HFFc6 (cell line): Measurements from ENCODE around the gene LITAFD. TPM values are rescaled to one million over a fixed set of nuclear protein-coding genes. Genes with fewer than 3 reads are reported as not detected.
"Not testable (repeated sequence)": the region's sequence is repeated elsewhere in the genome, so short reads cannot be mapped to it uniquely, and the experiment has no call there.

Experiments
- DNase-seq: peaks from one replicate; pipeline ENCODE4 v3.0.0-alpha.2; 2018
- H3K27ac Mint-ChIP-seq: 2 replicates; pipeline ENCODE4 v1.8.0; 2020; ENCODE audit warnings: mild to moderate bottlenecking, mixed read lengths
- H3K27me3 Mint-ChIP-seq: 2 replicates; pipeline ENCODE4 v1.8.0; 2021; ENCODE audit warnings: mild to moderate bottlenecking, moderate library complexity, mixed read lengths; ENCODE audit not compliant: insufficient read depth
- H3K36me3 Mint-ChIP-seq: 2 replicates; pipeline ENCODE4 v1.8.0; 2021; ENCODE audit warnings: low read depth, mixed read lengths
- H3K4me1 Mint-ChIP-seq: 2 replicates; pipeline ENCODE4 v1.8.0; 2020; ENCODE audit warnings: low read depth, mixed read lengths
- H3K4me3 Mint-ChIP-seq: 2 replicates; pipeline ENCODE4 v1.8.0; 2020; ENCODE audit warnings: mild to moderate bottlenecking, moderate library complexity, mixed read lengths
- H3K9me3 Mint-ChIP-seq: 2 replicates; pipeline ENCODE4 v1.8.0; 2020; ENCODE audit warnings: mild to moderate bottlenecking, mixed read lengths
- long read RNA-seq: library from polyadenylated mRNA; unstranded; transcript quantifications from one replicate; pipeline ENCODE4 v2.0.0, GENCODE V29; 2019
- total RNA-seq, 6 experiments: library from RNA; stranded (reverse); fragmentation: NEBNext Ultra II Directional; extraction: Animal tissue kit (Norgen Biotek cat#: 25700); gene quantifications; 2 replicates in 1 of 6; 3 replicates in 5 of 6; pipeline ENCODE4 v1.2.3, GENCODE V29; 2021
- TF ChIP-seq, protein P1 (sequence below): fragments of 200-600 bp; sonication (generic); IDR thresholded peaks from 2 replicates; pipeline ENCODE4 v1.5.0; 2021; ENCODE audit warnings: antibody characterized with exemption, mild to moderate bottlenecking

The LITAFD gene
- total RNA-seq, result not detected
- long read RNA-seq, result 0 reads

DNA sequence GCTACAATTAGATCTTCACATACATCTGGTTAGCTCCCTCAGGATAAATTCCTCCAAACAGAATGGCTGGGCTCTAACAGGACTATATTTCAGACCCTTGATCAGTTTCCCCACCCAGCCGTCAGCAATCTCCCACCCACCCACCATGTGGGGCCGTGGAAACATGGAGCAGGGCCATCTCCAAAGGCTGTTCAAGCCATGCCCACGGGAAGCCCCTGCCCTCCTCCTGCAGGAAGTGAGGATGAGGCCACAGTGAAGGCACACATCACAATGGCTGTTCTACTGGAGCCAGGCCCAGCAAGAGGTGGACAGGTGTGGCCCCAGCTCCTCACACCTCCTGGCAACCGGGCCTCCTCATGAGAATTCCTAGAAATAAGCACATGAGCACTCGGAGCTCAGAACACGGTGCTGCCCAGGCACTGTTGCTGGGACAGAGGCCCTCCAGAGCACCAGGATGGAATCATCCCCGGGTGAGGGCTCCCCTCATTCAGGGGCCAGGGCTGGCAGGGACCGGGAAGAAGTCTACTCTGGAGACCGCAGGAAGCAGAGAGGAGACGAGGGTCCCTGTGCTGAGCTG, at the start of gene LITAFD:
Gene LITAFD (plus strand): TSS at position 311 of the 577 bp plus-strand sequence. CDS start 2,005 bp downstream, outside the sequence.
- H3K27ac Mint-ChIP-seq, result no peak within 1 kb of the TSS; the same call in 1 of the 2 replicates
- no peaks in the 10 kb centered on the region for H3K9me3 Mint-ChIP-seq

DNA sequence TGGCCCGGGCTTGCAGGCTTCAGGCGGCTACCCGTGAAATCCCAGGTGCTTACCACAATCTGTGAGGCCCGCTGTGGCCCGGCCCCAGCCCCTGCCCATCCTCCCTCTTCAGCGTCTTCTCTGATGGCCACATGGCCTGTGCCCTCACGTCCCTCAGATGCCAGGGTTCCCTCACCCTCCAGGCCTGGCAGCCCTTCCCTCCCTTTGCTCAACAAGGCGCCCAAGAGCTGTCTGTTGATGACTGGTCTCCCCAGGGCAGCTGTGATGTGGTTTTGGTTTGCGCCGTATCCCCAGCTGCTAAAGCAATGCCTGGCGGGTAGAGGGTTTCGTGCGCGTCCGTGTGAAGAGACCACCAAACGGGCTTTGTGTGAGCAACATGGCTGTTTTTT, 49.4 kb upstream of the LITAFD start:
- DNase-seq, result no peak

More for the DNA sequence above, at the start of gene LITAFD:
- Mint-ChIP-seq H3K27me3 (peaks cover 7% of the 10 kb centered on the region), H3K36me3 (peaks cover 3% of the 10 kb centered on the region), H3K4me3 (no peak within 1 kb of the TSS), H3K4me1 (peaks cover 58% of the 10 kb centered on the region)
- TF ChIP-seq, protein P1, sequence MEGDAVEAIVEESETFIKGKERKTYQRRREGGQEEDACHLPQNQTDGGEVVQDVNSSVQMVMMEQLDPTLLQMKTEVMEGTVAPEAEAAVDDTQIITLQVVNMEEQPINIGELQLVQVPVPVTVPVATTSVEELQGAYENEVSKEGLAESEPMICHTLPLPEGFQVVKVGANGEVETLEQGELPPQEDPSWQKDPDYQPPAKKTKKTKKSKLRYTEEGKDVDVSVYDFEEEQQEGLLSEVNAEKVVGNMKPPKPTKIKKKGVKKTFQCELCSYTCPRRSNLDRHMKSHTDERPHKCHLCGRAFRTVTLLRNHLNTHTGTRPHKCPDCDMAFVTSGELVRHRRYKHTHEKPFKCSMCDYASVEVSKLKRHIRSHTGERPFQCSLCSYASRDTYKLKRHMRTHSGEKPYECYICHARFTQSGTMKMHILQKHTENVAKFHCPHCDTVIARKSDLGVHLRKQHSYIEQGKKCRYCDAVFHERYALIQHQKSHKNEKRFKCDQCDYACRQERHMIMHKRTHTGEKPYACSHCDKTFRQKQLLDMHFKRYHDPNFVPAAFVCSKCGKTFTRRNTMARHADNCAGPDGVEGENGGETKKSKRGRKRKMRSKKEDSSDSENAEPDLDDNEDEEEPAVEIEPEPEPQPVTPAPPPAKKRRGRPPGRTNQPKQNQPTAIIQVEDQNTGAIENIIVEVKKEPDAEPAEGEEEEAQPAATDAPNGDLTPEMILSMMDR, result no peak
- no peak for DNase-seq

DNA sequence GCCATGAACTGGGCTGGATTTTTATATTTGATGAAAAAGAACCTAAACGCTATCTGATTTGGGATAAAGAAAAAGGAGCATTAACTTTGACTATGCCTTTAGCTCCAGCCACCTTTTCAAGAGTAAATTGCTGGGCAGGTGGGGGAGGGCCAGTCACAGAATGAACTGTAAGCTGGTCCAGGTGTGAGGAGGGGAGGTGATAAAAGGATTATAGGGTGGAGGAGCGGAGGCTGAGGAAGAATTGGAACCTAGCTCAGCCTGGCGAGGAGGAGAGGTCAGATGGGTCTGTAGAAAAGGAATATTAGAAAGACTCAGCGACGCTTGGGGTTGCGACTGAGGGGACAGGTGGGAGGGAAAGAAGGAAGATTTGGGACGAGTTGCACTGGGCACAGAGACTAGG, 45.4 kb upstream of the LITAFD start:
- not testable (repeated sequence) for DNase-seq, H3K4me1 Mint-ChIP-seq, H3K27me3 Mint-ChIP-seq, H3K36me3 Mint-ChIP-seq, H3K4me3 Mint-ChIP-seq, H3K27ac Mint-ChIP-seq, H3K9me3 Mint-ChIP-seq

More for the DNA sequence above, 49.4 kb upstream of the LITAFD start:
- Mint-ChIP-seq H3K4me3 (no peak overlapping the region), H3K27ac (no peak overlapping the region; the same call in 1 of the 2 replicates), H3K4me1 (peaks cover 13% of the 10 kb centered on the region), H3K36me3 (peaks cover 34% of the 10 kb centered on the region), H3K27me3 (peaks cover 2% of the 10 kb centered on the region; the same call in 1 of the 2 replicates), H3K9me3 (no peaks in the 10 kb centered on the region)
- TF ChIP-seq, protein P1, result no peak

DNA sequence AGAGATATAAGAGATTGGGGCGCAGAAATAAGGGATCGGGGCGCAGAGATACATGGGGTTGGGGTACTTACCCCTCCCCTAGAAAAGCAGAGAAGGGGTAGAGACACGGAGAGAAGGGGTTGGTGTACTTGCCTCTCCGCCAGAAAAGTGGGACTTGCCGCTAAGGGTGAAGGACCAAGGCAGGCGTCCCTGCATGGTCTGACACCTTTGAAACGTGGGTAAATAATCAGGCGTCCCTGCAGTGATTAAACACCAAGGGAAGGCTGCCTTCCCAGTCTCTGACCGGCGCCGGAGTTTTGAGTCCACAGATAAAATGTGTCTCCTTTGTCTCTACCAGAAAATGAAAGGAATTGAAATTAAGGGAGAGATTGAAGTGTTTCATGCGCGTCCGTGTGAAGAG, 44.6 kb upstream of the LITAFD start:
- peaks cover 13% of the 10 kb centered on the region for H3K36me3 Mint-ChIP-seq
- H3K9me3 Mint-ChIP-seq, H3K27ac Mint-ChIP-seq, H3K4me1 Mint-ChIP-seq, H3K27me3 Mint-ChIP-seq, DNase-seq, H3K4me3 Mint-ChIP-seq: not testable (repeated sequence)

DNA sequence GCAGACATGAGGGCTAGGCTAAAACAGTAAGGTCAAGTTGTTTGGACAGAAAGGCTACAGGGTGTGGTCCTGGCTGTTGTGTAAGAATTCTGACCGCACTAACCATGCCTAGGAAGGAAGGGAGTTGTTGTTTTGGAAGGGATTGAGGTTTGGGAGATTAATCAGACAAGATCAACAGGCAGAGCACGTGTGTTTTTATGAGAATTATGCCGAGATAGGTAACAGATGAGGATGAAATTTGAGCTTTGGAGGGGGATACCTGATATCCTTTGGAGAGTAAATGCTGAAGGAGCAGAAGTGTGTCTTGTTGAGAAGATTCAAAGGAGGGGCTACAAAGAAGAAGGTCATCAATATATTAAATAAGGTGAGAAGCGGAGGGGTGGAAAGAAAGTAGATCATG, 40.1 kb upstream of the LITAFD start:
- Mint-ChIP-seq H3K27ac (peak overlapping the region; percentile 64; the same call in 1 of the 2 replicates), H3K4me1 (peaks cover 24% of the 10 kb centered on the region), H3K36me3 (peaks cover 27% of the 10 kb centered on the region)
- not testable (repeated sequence) for H3K4me3 Mint-ChIP-seq, DNase-seq, H3K9me3 Mint-ChIP-seq, H3K27me3 Mint-ChIP-seq

DNA sequence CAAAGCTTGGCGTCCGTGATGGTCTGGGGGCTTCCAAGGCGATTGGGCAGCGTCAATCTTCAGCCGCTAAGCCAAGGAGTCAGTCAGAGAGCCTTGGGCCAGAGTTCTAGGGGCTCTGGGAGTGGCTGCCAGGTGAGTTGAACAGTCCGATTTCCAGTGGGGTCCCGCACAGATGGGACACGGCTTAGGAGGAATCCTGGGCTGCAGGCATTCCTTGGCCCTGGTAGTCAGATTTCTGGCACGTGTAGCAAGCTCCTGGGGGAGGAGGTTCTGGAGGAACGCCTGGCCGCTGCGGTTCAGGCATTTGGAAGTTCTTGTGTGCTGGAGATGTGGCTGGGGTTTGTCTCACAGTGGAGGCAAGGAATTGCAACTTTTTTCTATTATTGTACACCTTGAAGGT, 38.9 kb upstream of the LITAFD start:
- DNase-seq, H3K27me3 Mint-ChIP-seq, H3K27ac Mint-ChIP-seq, H3K4me3 Mint-ChIP-seq, H3K9me3 Mint-ChIP-seq: not testable (repeated sequence)
- peaks cover 27% of the 10 kb centered on the region for H3K36me3 Mint-ChIP-seq
- H3K4me1 Mint-ChIP-seq, result peaks cover 26% of the 10 kb centered on the region

DNA sequence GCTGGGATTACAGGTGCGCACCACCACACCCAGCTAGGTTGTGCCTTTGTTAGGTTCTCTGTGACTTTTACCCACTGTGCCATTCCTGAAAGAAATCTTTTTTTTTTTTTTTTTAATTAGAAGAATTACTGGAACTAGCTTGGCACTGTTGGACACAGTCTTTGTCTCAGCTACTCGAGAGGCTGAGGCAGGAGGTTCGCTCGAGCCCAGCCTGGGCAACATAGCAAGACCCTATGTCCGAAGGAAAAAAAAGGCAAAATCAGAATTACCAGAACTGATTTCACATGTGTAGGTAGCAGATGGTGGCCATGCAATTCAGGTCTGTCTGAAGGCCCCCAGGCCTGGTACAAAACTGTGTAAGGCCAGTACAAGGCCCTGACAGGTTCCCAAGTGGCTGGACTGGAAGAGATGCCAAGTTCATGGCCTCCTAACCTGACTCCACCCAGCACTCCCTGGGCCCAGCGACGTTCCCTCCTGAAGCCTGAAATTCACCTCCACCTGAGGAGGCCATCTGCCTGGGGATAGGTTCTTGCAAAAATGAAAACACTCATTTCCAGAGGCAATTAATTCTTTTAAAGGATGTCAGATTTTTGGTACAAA, 36.4 kb upstream of the LITAFD start:
- no peak for DNase-seq
- Mint-ChIP-seq H3K9me3 (no peaks in the 10 kb centered on the region), H3K4me3 (no peak overlapping the region), H3K36me3 (peaks cover 36% of the 10 kb centered on the region), H3K27ac (peak overlapping the region; percentile 48; the same call in 1 of the 2 replicates), H3K4me1 (peaks cover 51% of the 10 kb centered on the region), H3K27me3 (peaks cover 25% of the 10 kb centered on the region)
- TF ChIP-seq, protein P1, result no peak
